Astrocyte (in vitro differentiated cells and primary cell): ENCODE measurements around the gene TENM3.

Experiments
- EZH2 ChIP-seq: IDR thresholded peaks from 2 replicates; pipeline ENCODE4 v1.6.1; 2012; ENCODE audit warnings: mild to moderate bottlenecking, low read length, inconsistent platforms; ENCODE audit not compliant: insufficient read depth
- TF ChIP-seq, protein P1 (sequence below): IDR thresholded peaks from 2 replicates; pipeline ENCODE4 v1.5.1; 2011; ENCODE audit warnings: low read depth, mild to moderate bottlenecking, inconsistent platforms, low read length, moderate library complexity; ENCODE audit not compliant: insufficient read depth

DNA sequence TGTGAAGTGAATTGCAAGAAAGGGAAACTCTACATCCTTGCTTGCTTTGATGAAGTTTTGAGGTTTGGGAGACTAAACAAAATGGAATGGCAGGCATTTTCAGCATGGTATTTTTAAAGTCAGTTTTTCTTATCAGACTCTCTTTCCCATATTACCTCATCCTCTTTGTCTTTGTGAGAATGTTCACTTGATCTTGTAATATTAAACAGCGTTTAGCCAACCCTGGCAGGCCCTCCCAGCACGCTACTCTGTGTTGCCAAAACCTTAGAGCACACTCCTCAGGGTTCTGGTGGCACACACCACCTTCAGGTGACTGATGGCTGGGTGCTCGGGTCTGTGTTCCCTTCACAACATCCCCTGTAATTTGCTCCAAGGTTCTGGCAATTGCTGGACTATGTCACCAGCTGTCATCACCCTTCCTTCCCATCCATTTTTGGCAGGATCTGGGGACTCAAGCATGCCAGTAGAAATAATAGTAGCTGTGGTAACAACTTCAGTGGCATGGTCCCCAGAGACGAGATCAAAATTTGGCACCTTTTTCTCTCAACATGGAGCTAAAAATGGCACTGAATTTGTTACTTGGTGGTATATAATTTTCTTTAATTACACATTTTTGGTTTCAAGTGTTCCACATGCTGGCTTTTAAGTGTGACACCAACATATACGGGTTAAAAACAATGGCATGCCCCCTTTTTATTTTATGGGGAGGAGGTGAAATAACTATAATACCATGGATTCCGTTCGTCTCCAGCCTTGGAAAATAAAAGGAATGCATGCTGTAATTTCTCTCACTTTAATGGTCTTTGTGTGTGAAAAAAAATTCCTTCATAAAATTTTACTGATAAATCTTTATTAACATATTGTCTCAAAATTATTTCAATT is 400.8 kb downstream of the TENM3 start:
- TF ChIP-seq, protein P1, sequence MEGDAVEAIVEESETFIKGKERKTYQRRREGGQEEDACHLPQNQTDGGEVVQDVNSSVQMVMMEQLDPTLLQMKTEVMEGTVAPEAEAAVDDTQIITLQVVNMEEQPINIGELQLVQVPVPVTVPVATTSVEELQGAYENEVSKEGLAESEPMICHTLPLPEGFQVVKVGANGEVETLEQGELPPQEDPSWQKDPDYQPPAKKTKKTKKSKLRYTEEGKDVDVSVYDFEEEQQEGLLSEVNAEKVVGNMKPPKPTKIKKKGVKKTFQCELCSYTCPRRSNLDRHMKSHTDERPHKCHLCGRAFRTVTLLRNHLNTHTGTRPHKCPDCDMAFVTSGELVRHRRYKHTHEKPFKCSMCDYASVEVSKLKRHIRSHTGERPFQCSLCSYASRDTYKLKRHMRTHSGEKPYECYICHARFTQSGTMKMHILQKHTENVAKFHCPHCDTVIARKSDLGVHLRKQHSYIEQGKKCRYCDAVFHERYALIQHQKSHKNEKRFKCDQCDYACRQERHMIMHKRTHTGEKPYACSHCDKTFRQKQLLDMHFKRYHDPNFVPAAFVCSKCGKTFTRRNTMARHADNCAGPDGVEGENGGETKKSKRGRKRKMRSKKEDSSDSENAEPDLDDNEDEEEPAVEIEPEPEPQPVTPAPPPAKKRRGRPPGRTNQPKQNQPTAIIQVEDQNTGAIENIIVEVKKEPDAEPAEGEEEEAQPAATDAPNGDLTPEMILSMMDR = no peak
- TF ChIP-seq EZH2 = no peak
